ENCODE data around the gene RESF1.

DNA sequence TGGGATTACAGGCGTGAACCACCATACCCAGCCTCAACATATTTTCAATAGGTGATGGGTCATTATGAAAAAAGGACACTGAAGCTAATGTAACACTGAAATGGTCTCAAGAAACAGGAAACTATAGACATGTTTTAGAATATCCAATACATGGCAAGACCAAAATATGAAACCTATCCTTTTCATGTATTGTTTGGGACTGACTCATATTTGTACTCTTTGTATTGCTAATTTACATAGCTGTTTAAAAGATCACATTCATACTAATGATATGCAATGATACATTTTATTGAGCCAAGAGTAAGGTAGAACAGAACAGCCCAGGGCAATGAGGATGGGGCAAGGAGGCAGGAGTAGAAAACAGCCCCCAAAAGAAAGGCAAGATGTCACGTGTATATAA lies 32.6 kb downstream of the RESF1 start:
- TF ChIP-seq, protein P1, sequence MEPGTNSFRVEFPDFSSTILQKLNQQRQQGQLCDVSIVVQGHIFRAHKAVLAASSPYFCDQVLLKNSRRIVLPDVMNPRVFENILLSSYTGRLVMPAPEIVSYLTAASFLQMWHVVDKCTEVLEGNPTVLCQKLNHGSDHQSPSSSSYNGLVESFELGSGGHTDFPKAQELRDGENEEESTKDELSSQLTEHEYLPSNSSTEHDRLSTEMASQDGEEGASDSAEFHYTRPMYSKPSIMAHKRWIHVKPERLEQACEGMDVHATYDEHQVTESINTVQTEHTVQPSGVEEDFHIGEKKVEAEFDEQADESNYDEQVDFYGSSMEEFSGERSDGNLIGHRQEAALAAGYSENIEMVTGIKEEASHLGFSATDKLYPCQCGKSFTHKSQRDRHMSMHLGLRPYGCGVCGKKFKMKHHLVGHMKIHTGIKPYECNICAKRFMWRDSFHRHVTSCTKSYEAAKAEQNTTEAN (CRISPR knock-in tag; conservative IDR thresholded peaks at IDR 0.05) = no peak
- TF ChIP-seq ZNF605 (CRISPR knock-in tag; IDR thresholded peaks at IDR 0.05) = no peak
- TF ChIP-seq, protein P2, sequence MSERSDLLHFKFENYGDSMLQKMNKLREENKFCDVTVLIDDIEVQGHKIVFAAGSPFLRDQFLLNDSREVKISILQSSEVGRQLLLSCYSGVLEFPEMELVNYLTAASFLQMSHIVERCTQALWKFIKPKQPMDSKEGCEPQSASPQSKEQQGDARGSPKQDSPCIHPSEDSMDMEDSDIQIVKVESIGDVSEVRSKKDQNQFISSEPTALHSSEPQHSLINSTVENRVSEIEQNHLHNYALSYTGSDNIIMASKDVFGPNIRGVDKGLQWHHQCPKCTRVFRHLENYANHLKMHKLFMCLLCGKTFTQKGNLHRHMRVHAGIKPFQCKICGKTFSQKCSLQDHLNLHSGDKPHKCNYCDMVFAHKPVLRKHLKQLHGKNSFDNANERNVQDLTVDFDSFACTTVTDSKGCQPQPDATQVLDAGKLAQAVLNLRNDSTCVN (CRISPR knock-in tag; IDR thresholded peaks at IDR 0.05; ENCODE audit: borderline replicate concordance) = no peak
